ENCODE measurements around the gene ZNRF2.

DNA sequence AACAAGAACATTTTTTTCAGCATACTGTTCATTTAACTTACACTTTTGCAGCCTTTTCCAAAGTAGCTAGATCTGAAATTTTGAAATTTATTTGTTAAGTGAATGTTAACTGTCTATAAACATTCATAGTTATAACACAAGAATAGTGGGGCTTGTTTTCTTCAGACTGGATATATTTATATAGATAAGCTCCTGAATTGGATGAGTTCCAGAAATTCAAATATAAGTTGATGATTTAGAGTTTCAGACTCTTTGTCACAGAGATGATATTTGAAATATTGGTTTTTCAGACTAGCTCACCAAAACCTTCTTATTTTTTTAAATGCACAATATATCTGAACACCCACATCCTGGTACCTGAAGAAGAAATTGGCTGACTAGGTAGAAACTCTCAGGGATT lies 44.0 kb downstream of the ZNRF2 start:
- TF ChIP-seq, protein P1, sequence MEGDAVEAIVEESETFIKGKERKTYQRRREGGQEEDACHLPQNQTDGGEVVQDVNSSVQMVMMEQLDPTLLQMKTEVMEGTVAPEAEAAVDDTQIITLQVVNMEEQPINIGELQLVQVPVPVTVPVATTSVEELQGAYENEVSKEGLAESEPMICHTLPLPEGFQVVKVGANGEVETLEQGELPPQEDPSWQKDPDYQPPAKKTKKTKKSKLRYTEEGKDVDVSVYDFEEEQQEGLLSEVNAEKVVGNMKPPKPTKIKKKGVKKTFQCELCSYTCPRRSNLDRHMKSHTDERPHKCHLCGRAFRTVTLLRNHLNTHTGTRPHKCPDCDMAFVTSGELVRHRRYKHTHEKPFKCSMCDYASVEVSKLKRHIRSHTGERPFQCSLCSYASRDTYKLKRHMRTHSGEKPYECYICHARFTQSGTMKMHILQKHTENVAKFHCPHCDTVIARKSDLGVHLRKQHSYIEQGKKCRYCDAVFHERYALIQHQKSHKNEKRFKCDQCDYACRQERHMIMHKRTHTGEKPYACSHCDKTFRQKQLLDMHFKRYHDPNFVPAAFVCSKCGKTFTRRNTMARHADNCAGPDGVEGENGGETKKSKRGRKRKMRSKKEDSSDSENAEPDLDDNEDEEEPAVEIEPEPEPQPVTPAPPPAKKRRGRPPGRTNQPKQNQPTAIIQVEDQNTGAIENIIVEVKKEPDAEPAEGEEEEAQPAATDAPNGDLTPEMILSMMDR (IDR thresholded peaks at IDR 0.05), result no peak
- no peak for TF ChIP-seq ZFX (IDR thresholded peaks at IDR 0.05; ENCODE audit: borderline replicate concordance)
